Measurements from ENCODE around the gene MT1M.

The MT1M gene

DNA sequence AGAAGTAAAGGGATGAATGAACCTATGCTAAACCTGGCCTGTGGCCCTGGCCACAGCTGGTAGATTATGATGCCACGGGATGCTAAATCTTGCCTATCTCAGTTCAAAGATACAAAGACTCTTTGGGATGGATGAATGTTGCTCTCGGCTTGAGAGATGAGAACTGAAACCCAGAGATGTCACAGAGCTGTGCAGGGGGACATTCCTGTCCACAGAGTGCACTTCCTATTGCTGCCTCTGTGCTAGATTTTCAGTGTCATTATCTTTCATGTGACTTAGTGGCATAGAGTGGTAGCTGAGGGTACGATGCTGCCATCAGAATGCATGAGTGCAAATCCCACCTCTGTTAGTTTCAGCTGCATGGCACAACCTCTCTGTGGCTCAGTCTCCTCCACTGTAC is 2.3 kb upstream of the MT1M start:
- Histone ChIP-seq H3K27me3 (ENCODE audit: control insufficient read depth, insufficient read depth, low read length) (peaks cover 97% of the 10 kb centered on the region), H3K4me3 (ENCODE audit: low read depth, low read length) (no peak overlapping the region), H3K4me1 (ENCODE audit: control insufficient read depth, insufficient read depth, low read length) (peaks cover 12% of the 10 kb centered on the region; the same call in 1 of the 2 replicates), H3K9ac (ENCODE audit: low read depth, low read length) (no peak overlapping the region), H3K9me3 (ENCODE audit: control insufficient read depth, insufficient read depth, low read length) (no peaks in the 10 kb centered on the region), H3K27ac (ENCODE audit: low read depth, low read length) (no peak overlapping the region), H3K36me3 (ENCODE audit: control insufficient read depth, insufficient read depth, low read length) (no peaks in the 10 kb centered on the region)

GRCh38 chr16:56631197-56631596 is 1.3 kb upstream of the MT1M start:
- Histone ChIP-seq H3K27ac (ENCODE audit: low read depth, low read length) (no peak overlapping the region), H3K9me3 (ENCODE audit: control insufficient read depth, insufficient read depth, low read length) (no peaks in the 10 kb centered on the region), H3K27me3 (ENCODE audit: control insufficient read depth, insufficient read depth, low read length) (peaks cover 97% of the 10 kb centered on the region), H3K36me3 (ENCODE audit: control insufficient read depth, insufficient read depth, low read length) (no peaks in the 10 kb centered on the region), H3K4me1 (ENCODE audit: control insufficient read depth, insufficient read depth, low read length) (peaks cover 6% of the 10 kb centered on the region; the same call in 1 of the 2 replicates), H3K4me3 (ENCODE audit: low read depth, low read length) (no peak overlapping the region), H3K9ac (ENCODE audit: low read depth, low read length) (no peak overlapping the region)

DNA sequence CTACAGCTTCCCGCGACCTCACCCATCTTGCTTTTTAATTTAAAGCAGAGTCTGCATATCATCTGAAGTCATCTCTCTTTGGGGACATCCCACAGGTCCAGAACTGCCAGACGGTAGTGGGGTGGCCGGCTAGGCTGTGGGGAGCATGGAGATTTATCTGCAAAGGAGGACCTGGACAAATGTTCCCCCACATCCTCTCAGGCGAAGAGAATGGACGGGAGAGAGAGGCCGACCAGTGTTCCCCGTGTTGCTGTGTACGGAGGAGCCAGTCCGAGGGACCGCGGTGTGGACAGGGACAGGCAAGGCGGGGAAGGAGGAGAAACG is 665 bp upstream of the MT1M start:
- H3K36me3 ChIP-seq (ENCODE audit: control insufficient read depth, insufficient read depth, low read length), result no peaks in the 10 kb centered on the region
- no peak overlapping the region for H3K27ac ChIP-seq (ENCODE audit: low read depth, low read length)
- no peak overlapping the region for H3K9ac ChIP-seq (ENCODE audit: low read depth, low read length)
- H3K4me3 ChIP-seq (ENCODE audit: low read depth, low read length), result peak overlapping the region; percentile 31; the same call in 1 of the 2 replicates
- no peaks in the 10 kb centered on the region for H3K9me3 ChIP-seq (ENCODE audit: control insufficient read depth, insufficient read depth, low read length)
- peaks cover 97% of the 10 kb centered on the region for H3K27me3 ChIP-seq (ENCODE audit: control insufficient read depth, insufficient read depth, low read length)
- 0 out of 2 replicates have a peak, but pooled peaks cover 5% of the 10 kb centered on the region for H3K4me1 ChIP-seq (ENCODE audit: control insufficient read depth, insufficient read depth, low read length)

DNA sequence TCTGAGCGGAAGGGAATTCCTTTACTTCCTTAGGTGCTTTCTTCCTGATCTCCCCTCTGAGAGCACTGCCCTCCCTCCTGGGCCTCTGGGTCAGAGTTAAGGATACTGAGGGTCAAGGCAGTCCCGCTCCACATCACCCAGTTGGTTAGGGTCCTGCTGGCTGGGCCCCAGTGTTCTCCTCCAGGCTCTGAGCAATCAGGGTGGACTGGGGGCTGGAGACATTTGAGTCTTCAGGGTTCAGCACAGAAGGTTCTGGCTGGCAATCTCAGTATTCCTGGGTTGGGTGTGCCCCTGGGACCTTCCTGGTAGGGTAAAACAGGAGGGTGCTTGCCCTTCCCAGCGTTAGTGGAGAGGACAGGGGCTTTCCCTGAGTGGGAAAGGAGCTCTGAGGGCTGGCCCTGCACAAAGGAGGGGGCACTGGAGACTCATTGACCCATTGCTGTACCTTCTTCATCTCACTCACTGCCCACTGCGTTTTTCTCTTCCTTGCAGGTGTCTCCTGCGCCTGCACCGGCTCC is 448 bp downstream of the MT1M start:
- H3K27ac ChIP-seq (ENCODE audit: low read depth, low read length), result no peak overlapping the region
- no peaks in the 10 kb centered on the region for H3K36me3 ChIP-seq (ENCODE audit: control insufficient read depth, insufficient read depth, low read length)
- H3K4me1 ChIP-seq (ENCODE audit: control insufficient read depth, insufficient read depth, low read length), result 0 out of 2 replicates have a peak, but pooled peaks cover 4% of the 10 kb centered on the region
- no peak overlapping the region for H3K9ac ChIP-seq (ENCODE audit: low read depth, low read length)
- peak overlapping the region; percentile 31; the same call in 1 of the 2 replicates for H3K4me3 ChIP-seq (ENCODE audit: low read depth, low read length)
- H3K27me3 ChIP-seq (ENCODE audit: control insufficient read depth, insufficient read depth, low read length), result peaks cover 99% of the 10 kb centered on the region
- no peaks in the 10 kb centered on the region for H3K9me3 ChIP-seq (ENCODE audit: control insufficient read depth, insufficient read depth, low read length)

- Histone ChIP-seq H3K36me3 (ENCODE audit: control insufficient read depth, insufficient read depth, low read length) (no peaks in the 10 kb centered on the region), H3K4me1 (ENCODE audit: control insufficient read depth, insufficient read depth, low read length) (0 out of 2 replicates have a peak, but pooled peaks cover 7% of the 10 kb centered on the region), H3K9ac (ENCODE audit: low read depth, low read length) (no peak overlapping the region), H3K27me3 (ENCODE audit: control insufficient read depth, insufficient read depth, low read length) (peaks cover 100% of the 10 kb centered on the region), H3K9me3 (ENCODE audit: control insufficient read depth, insufficient read depth, low read length) (no peaks in the 10 kb centered on the region), H3K4me3 (ENCODE audit: low read depth, low read length) (no peak overlapping the region), H3K27ac (ENCODE audit: low read depth, low read length) (no peak overlapping the region)
Measured at GRCh38 chr16:56633535-56633934, 1.1 kb downstream of the MT1M start.

GRCh38 chr16:56634715-56635440 is 2.4 kb downstream of the MT1M start:
- no peaks in the 10 kb centered on the region for H3K9me3 ChIP-seq (ENCODE audit: control insufficient read depth, insufficient read depth, low read length)
- no peaks in the 10 kb centered on the region for H3K36me3 ChIP-seq (ENCODE audit: control insufficient read depth, insufficient read depth, low read length)
- peaks cover 100% of the 10 kb centered on the region for H3K27me3 ChIP-seq (ENCODE audit: control insufficient read depth, insufficient read depth, low read length)
- 0 out of 2 replicates have a peak, but pooled peaks cover 7% of the 10 kb centered on the region for H3K4me1 ChIP-seq (ENCODE audit: control insufficient read depth, insufficient read depth, low read length)
- no peak overlapping the region for H3K9ac ChIP-seq (ENCODE audit: low read depth, low read length)
- H3K27ac ChIP-seq (ENCODE audit: low read depth, low read length), result no peak overlapping the region
- peak overlapping the region; percentile 0; the same call in 1 of the 2 replicates for H3K4me3 ChIP-seq (ENCODE audit: low read depth, low read length)

GRCh38 chr16:56635441-56635967 is 3.0 kb downstream of the MT1M start:
- no peaks in the 10 kb centered on the region for H3K9me3 ChIP-seq (ENCODE audit: control insufficient read depth, insufficient read depth, low read length)
- H3K9ac ChIP-seq (ENCODE audit: low read depth, low read length), result no peak overlapping the region
- peaks cover 100% of the 10 kb centered on the region for H3K27me3 ChIP-seq (ENCODE audit: control insufficient read depth, insufficient read depth, low read length)
- H3K4me3 ChIP-seq (ENCODE audit: low read depth, low read length), result peak overlapping the region; percentile 0; the same call in 1 of the 2 replicates
- H3K36me3 ChIP-seq (ENCODE audit: control insufficient read depth, insufficient read depth, low read length), result no peaks in the 10 kb centered on the region
- 0 out of 2 replicates have a peak, but pooled peaks cover 7% of the 10 kb centered on the region for H3K4me1 ChIP-seq (ENCODE audit: control insufficient read depth, insufficient read depth, low read length)
- no peak overlapping the region for H3K27ac ChIP-seq (ENCODE audit: low read depth, low read length)

DNA sequence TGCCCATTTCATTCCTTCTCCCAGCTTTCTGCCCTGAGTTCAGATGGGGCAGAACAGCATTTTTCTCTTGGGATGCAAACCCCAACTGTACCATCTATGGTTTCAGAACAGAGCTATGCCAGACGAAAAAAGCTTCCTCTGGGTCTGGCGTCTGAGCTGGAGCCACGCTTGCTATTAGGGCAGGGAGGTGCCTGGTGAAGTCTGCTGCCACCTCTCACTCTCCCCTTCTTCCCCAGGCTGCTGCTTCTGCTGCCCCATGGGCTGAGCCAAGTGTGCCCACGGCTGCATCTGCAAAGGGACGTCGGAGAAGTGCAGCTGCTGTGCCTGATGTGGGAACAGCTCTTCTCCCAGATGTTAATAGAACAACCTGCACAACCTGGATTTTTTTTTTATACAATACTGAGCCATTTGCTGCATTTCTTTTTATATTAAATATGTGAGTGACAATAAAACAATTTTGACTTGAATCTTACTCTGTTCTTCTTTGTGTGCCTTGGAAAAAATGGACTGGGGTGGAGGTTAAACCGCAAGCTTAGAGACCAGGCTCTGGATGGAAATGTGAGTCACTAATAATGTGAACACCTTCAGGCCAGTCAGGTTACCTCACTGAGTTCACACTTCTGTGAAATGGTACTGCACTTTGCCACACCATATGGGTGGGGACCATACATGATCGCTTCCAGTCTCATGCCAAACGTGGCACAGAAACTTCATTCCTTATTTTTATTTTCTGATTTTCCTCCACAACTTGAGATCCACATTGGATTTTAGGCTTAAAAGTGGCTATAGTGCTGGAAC is 4.4 kb downstream of the MT1M start:
- Histone ChIP-seq H3K36me3 (ENCODE audit: control insufficient read depth, insufficient read depth, low read length) (no peaks in the 10 kb centered on the region), H3K4me1 (ENCODE audit: control insufficient read depth, insufficient read depth, low read length) (0 out of 2 replicates have a peak, but pooled peaks cover 7% of the 10 kb centered on the region), H3K4me3 (ENCODE audit: low read depth, low read length) (no peak overlapping the region), H3K27me3 (ENCODE audit: control insufficient read depth, insufficient read depth, low read length) (peaks cover 100% of the 10 kb centered on the region), H3K9me3 (ENCODE audit: control insufficient read depth, insufficient read depth, low read length) (no peaks in the 10 kb centered on the region), H3K9ac (ENCODE audit: low read depth, low read length) (no peak overlapping the region), H3K27ac (ENCODE audit: low read depth, low read length) (no peak overlapping the region)

DNA sequence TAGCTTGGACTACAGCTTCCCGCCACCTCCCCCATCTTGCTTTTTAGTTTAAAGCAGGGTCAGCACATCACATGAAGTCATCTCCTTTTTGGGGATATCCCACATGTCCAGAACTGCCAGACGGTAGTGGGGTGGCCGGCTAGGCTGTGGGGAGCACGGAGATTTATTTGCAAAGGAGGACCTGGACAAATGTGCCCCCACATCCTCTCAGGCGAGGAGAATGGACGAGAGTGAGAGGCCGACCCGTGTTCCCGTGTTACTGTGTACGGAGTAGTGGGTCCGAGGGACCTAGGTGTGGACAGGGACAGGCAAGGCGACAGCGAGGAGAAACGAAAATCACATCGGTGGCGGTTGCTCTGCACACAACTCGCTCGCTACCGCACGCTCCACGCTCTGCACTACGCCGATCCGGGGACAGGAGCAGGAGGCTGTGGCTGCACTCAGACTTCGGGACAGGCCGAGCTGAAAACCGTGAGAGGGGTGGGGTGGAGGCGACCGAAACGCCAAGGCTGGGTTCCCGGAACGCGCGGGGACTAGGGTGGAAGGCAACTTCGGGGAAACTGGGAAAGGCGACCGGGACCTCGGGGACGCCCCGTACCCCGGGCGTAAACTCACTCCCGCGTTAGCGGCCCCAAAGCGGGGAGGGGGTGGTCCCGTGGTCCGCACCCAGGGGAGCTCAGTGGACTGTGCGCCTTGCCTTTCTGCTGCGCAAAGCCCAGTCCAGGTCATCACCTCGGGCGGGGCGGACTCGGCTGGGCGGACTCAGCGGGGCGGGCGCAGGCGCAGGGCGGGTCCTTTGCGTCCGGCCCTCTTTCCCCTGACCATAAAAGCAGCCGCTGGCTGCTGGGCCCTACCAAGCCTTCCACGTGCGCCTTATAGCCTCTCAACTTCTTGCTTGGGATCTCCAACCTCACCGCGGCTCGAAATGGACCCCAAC is 5.6 kb downstream of the MT1M start, which contains the start of gene MT1A:
MT1A (plus strand) TSS at position 853 of the 937 bp plus-strand sequence; CDS start at position 926, 73 bp downstream.
- Histone ChIP-seq H3K27ac (ENCODE audit: low read depth, low read length) (no peak within 1 kb of the TSS), H3K9ac (ENCODE audit: low read depth, low read length) (no peak within 1 kb of the TSS), H3K9me3 (ENCODE audit: control insufficient read depth, insufficient read depth, low read length) (no peaks in the 10 kb centered on the region), H3K27me3 (ENCODE audit: control insufficient read depth, insufficient read depth, low read length) (peaks cover 100% of the 10 kb centered on the region), H3K4me3 (ENCODE audit: low read depth, low read length) (peak within 1 kb of the TSS; percentile 46), H3K4me1 (ENCODE audit: control insufficient read depth, insufficient read depth, low read length) (0 out of 2 replicates have a peak, but pooled peaks cover 10% of the 10 kb centered on the region), H3K36me3 (ENCODE audit: control insufficient read depth, insufficient read depth, low read length) (no peaks in the 10 kb centered on the region)

GRCh38 chr16:56639045-56639444 is 6.6 kb downstream of the MT1M start:
- H3K27me3 ChIP-seq (ENCODE audit: control insufficient read depth, insufficient read depth, low read length), result peaks cover 100% of the 10 kb centered on the region
- H3K9me3 ChIP-seq (ENCODE audit: control insufficient read depth, insufficient read depth, low read length), result no peaks in the 10 kb centered on the region
- H3K4me3 ChIP-seq (ENCODE audit: low read depth, low read length), result no peak overlapping the region
- H3K9ac ChIP-seq (ENCODE audit: low read depth, low read length), result no peak overlapping the region
- H3K27ac ChIP-seq (ENCODE audit: low read depth, low read length), result no peak overlapping the region
- H3K36me3 ChIP-seq (ENCODE audit: control insufficient read depth, insufficient read depth, low read length), result no peaks in the 10 kb centered on the region
- peaks cover 16% of the 10 kb centered on the region for H3K4me1 ChIP-seq (ENCODE audit: control insufficient read depth, insufficient read depth, low read length)

Data from HUES48 (cell line).